ENCODE data around the gene SLC28A1. TPM values are rescaled to one million over a fixed set of nuclear protein-coding genes. Genes with fewer than 3 reads are reported as not detected.

Gene SLC28A1
- total RNA-seq, 2 donors from 2014 or later, result 0.12 TPM; not detected in 1

- DNase-seq (ENCODE audit: low spot score), result no peak
Measured at GRCh38 chr15:84953136-84953535, 68.7 kb downstream of the SLC28A1 start.

GRCh38 chr15:84953726-84954125, 69.3 kb downstream of the SLC28A1 start:
- Histone ChIP-seq H3K9me3 (no peaks in the 10 kb centered on the region), H3K27me3 (no peaks in the 10 kb centered on the region), H3K4me3 (no peak overlapping the region), H3K27ac (no peak overlapping the region), H3K36me3 (no peaks in the 10 kb centered on the region), H3K4me1 (peaks cover 0 to 4% of the 10 kb centered on the region in 2 donors)
- TF ChIP-seq, protein P1, sequence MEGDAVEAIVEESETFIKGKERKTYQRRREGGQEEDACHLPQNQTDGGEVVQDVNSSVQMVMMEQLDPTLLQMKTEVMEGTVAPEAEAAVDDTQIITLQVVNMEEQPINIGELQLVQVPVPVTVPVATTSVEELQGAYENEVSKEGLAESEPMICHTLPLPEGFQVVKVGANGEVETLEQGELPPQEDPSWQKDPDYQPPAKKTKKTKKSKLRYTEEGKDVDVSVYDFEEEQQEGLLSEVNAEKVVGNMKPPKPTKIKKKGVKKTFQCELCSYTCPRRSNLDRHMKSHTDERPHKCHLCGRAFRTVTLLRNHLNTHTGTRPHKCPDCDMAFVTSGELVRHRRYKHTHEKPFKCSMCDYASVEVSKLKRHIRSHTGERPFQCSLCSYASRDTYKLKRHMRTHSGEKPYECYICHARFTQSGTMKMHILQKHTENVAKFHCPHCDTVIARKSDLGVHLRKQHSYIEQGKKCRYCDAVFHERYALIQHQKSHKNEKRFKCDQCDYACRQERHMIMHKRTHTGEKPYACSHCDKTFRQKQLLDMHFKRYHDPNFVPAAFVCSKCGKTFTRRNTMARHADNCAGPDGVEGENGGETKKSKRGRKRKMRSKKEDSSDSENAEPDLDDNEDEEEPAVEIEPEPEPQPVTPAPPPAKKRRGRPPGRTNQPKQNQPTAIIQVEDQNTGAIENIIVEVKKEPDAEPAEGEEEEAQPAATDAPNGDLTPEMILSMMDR (IDR thresholded peaks at IDR 0.05), result no peak
- DNase-seq (ENCODE audit: low spot score), result no peak

More at GRCh38 chr15:84953136-84953535, 68.7 kb downstream of the SLC28A1 start:
- no peak overlapping the region for H3K4me3 ChIP-seq
- TF ChIP-seq, protein P1 (IDR thresholded peaks at IDR 0.05), result no peak
- H3K4me1 ChIP-seq, result peaks cover 0 to 4% of the 10 kb centered on the region in 2 donors
- no peak overlapping the region for H3K27ac ChIP-seq
- no peaks in the 10 kb centered on the region for H3K27me3 ChIP-seq
- no peaks in the 10 kb centered on the region for H3K9me3 ChIP-seq
- no peaks in the 10 kb centered on the region for H3K36me3 ChIP-seq

DNA sequence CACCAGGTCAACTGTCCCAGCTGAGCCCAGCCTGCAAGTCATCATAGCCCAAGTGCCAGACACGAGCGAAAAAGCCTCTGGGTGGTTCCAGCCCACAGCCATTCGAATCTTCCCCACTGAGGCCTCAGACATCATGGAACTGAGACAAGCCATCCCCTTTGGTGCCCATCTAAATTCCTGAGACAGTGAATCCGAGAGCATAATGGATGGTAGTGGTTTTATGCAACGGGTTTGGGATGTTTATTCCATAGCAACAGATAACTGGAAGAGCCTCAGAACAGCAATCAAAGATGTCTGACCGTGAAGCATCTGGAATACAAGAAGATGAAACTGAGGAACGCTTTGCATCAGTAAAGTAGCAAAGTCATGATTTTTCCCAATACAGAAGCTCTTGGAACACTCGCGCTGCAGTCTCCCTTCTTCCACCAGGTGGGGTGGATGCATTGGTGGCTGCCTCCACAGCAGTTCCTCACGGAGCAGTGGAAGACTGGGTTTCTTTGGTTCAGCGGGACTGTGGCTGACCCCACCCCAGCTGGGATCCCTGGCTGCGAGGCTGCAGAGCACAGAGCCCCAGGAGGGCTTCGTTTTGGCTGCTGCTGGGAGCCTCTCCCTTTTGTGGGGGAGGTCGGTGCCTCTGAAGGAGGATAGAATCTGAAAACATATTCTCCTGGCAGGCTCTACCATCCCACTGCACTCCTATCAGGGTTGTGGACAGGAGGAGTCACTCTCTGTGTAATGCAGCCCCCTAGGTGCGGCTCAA, 70.8 kb downstream of the SLC28A1 start:
- TF ChIP-seq, protein P1 (IDR thresholded peaks at IDR 0.05), result peak; percentile 58 to 94
- Histone ChIP-seq H3K9me3 (no peaks in the 10 kb centered on the region), H3K27me3 (no peaks in the 10 kb centered on the region), H3K4me1 (peaks cover 0 to 5% of the 10 kb centered on the region in 2 donors), H3K36me3 (no peaks in the 10 kb centered on the region), H3K27ac (no peak overlapping the region), H3K4me3 (peak overlapping the region in 1 of 2 donors; percentile 38)
- peak; percentile 85 for DNase-seq (ENCODE audit: low spot score)

GRCh38 chr15:84956199-84956598, 71.7 kb downstream of the SLC28A1 start:
- Histone ChIP-seq H3K9me3 (no peaks in the 10 kb centered on the region), H3K4me1 (peaks cover 0 to 9% of the 10 kb centered on the region in 2 donors), H3K36me3 (no peaks in the 10 kb centered on the region), H3K27me3 (no peaks in the 10 kb centered on the region), H3K4me3 (no peak overlapping the region), H3K27ac (no peak overlapping the region)
- TF ChIP-seq, protein P1 (IDR thresholded peaks at IDR 0.05), result no peak
- DNase-seq (ENCODE audit: low spot score), result no peak

- DNase-seq (ENCODE audit: low spot score), result no peak
- Histone ChIP-seq H3K27ac (no peak overlapping the region), H3K27me3 (no peaks in the 10 kb centered on the region), H3K9me3 (peaks cover 0 to 4% of the 10 kb centered on the region in 2 donors), H3K4me3 (no peak overlapping the region), H3K36me3 (no peaks in the 10 kb centered on the region), H3K4me1 (peaks cover 0 to 9% of the 10 kb centered on the region in 2 donors)
- TF ChIP-seq, protein P1 (IDR thresholded peaks at IDR 0.05), result no peak
Measured at GRCh38 chr15:84960391-84961113, 76.1 kb downstream of the SLC28A1 start.
